ENCODE results near the gene CASQ1. TPM values are rescaled to one million over a fixed set of nuclear protein-coding genes. Genes with fewer than 3 reads are reported as not detected.
A peak's percentile ranks its signal among the peaks of the same experiment; 100 is the strongest.

The CASQ1 gene
- total and polyA plus RNA-seq, 9 of the 15 experiments (the other 6 are each of a cell fraction or from before 2014, with no cell fraction given), result not detected

DNA sequence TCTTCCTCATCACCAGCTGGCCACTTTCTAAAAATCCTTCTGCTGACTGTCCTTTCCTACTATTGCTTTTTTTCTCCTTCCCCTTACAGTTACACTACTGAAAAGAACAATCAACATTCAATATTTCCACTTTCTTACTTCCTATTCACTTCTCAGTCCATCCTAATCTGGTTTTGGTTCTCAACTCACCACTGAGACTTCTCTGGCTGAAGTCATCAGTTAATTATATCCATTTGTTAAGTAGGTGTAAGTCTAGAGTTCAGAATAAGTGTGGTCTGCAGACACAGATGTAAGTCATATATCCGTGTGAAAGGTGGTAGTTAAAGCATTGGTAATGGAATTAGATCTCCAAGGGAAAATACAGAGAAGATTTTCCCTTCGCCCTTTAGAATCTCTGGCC, 36.2 kb downstream of the CASQ1 start:
- Histone ChIP-seq H3K27ac (ENCODE audit: extremely low read depth, low read depth, low read length) (no peak overlapping the region), H3K9me3 (replicated peaks; ENCODE audit: control insufficient read depth, insufficient read depth, low read depth, low read length) (no peaks in the 10 kb centered on the region), H2AFZ (ENCODE audit: low read depth, low read length) (no peak overlapping the region), H3K79me2 (ENCODE audit: control insufficient read depth, insufficient read depth, low read length) (no peaks in the 10 kb centered on the region), H3K4me2 (ENCODE audit: insufficient read depth, low read length) (no peak overlapping the region), H3K36me3 (ENCODE audit: control insufficient read depth, insufficient read depth, low read length) (peaks cover 97% of the 10 kb centered on the region), H3K27me3 (ENCODE audit: control insufficient read depth in 2 of 2, insufficient read depth in 2 of 2, low read length in 2 of 2) (no peaks in the 10 kb centered on the region), H3K9ac (ENCODE audit: insufficient read depth in 1 of 2, low read depth in 2 of 2, low read length in 2 of 2) (no peak overlapping the region), H3K4me1 (replicated peaks in 1 of 2; ENCODE audit: control insufficient read depth in 2 of 2, insufficient read depth in 2 of 2, low read length in 2 of 2) (no peaks in the 10 kb centered on the region), H3K9me1 (ENCODE audit: control insufficient read depth, insufficient read depth, low read length) (no peaks in the 10 kb centered on the region), H4K20me1 (replicated peaks; ENCODE audit: control insufficient read depth, insufficient read depth, low read length) (no peaks in the 10 kb centered on the region), H3K4me3 (no peak overlapping the region)
- no peak for ATAC-seq
- CTCF ChIA-PET (ENCODE audit: low intra/inter-chr PET ratio), result no interaction called here
- DNase-seq (ENCODE audit: extremely low read depth in 1 of 4, low spot score in 3 of 4), result no peak
- TF ChIP-seq POLR2B (IDR thresholded peaks at IDR 0.05; ENCODE audit: low read depth, partially characterized antibody) (no peak), ZNF316 (IDR thresholded peaks at IDR 0.05) (no peak), SMARCE1 (IDR thresholded peaks at IDR 0.05) (no peak)
- intact Hi-C loops (cut with micrococcal nuclease) (no loop called here), in situ Hi-C loops (cut with MboI) (no loop called here)
- FAIRE-seq, result peak; percentile 40
- POLR2A ChIA-PET, result interaction anchor here (0.9 to 1.6 kb wide), 3 partner anchors 9 to 18 kb away, joined by 3 to 6 read pairs (median 3); no protein-coding TSS in a partner anchor
- no TSS peak for BruUV-seq (replicated peaks)
- WGBS (ENCODE audit: insufficient coverage, low coverage, missing lambda C conversion rate), result 92% methylated on average over 2 of the region's 2 CpGs

DNA sequence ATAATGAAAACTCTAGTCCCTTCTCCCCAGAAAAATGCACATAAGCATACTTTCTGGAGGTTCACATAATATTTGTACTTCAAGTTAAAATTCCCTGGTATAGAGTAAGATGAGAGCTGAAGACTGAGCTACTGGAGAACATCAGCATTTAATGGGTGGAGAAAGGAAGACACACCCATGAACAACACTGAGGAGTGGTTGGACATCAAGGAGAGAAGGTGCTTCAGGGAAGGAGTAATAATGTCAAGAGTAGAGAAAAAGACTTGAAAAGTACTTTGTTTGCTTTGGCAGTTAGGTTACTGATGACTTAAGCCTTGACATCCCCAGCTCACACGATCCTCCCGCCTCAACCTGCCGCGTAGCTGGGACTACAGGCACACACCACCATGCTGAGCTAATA, 36.7 kb downstream of the CASQ1 start:
- Histone ChIP-seq H3K27ac (ENCODE audit: extremely low read depth, low read depth, low read length) (no peak overlapping the region), H3K36me3 (ENCODE audit: control insufficient read depth, insufficient read depth, low read length) (peaks cover 97% of the 10 kb centered on the region), H3K9me1 (ENCODE audit: control insufficient read depth, insufficient read depth, low read length) (no peaks in the 10 kb centered on the region), H2AFZ (ENCODE audit: low read depth, low read length) (no peak overlapping the region), H3K9me3 (replicated peaks; ENCODE audit: control insufficient read depth, insufficient read depth, low read depth, low read length) (no peaks in the 10 kb centered on the region), H3K27me3 (ENCODE audit: control insufficient read depth in 2 of 2, insufficient read depth in 2 of 2, low read length in 2 of 2) (no peaks in the 10 kb centered on the region), H3K79me2 (ENCODE audit: control insufficient read depth, insufficient read depth, low read length) (no peaks in the 10 kb centered on the region), H3K4me1 (replicated peaks in 1 of 2; ENCODE audit: control insufficient read depth in 2 of 2, insufficient read depth in 2 of 2, low read length in 2 of 2) (no peaks in the 10 kb centered on the region), H4K20me1 (replicated peaks; ENCODE audit: control insufficient read depth, insufficient read depth, low read length) (no peaks in the 10 kb centered on the region), H3K9ac (ENCODE audit: insufficient read depth in 1 of 2, low read depth in 2 of 2, low read length in 2 of 2) (no peak overlapping the region), H3K4me2 (ENCODE audit: insufficient read depth, low read length) (no peak overlapping the region), H3K4me3 (no peak overlapping the region)
- in situ Hi-C loops (cut with MboI) (no loop called here), intact Hi-C loops (cut with micrococcal nuclease) (no loop called here)
- BruUV-seq (replicated peaks), result no TSS peak
- ATAC-seq (no peak), FAIRE-seq (no peak), DNase-seq (ENCODE audit: extremely low read depth in 1 of 4, low spot score in 3 of 4) (no peak)
- CTCF ChIA-PET (ENCODE audit: low intra/inter-chr PET ratio), result no interaction called here
- 79% methylated on average over 4 of the region's 4 CpGs for WGBS (ENCODE audit: insufficient coverage, low coverage, missing lambda C conversion rate)
- POLR2A ChIA-PET, result interaction anchor here (0.9 to 1.6 kb wide), 3 partner anchors 9 to 18 kb away, joined by 3 to 6 read pairs (median 3); no protein-coding TSS in a partner anchor
- TF ChIP-seq FOSL1 (tag; conservative IDR thresholded peaks at IDR 0.05) (no peak), LARP7 (IDR thresholded peaks at IDR 0.05) (no peak), PURB (CRISPR knock-in tag; IDR thresholded peaks at IDR 0.05; ENCODE audit: low read depth) (no peak), ZNF699 (CRISPR knock-in tag; IDR thresholded peaks at IDR 0.05; ENCODE audit: insufficient replicate concordance) (no peak), POLR2G (IDR thresholded peaks at IDR 0.05; ENCODE audit: low read depth, low read length) (no peak), EP400 (IDR thresholded peaks at IDR 0.05) (no peak), ZNF445 (CRISPR knock-in tag; IDR thresholded peaks at IDR 0.05; ENCODE audit: low read depth) (no peak), KLF1 (tag; IDR thresholded peaks at IDR 0.05) (no peak), TRIM24 (IDR thresholded peaks at IDR 0.05) (no peak)
- TF ChIP-seq, protein P1, sequence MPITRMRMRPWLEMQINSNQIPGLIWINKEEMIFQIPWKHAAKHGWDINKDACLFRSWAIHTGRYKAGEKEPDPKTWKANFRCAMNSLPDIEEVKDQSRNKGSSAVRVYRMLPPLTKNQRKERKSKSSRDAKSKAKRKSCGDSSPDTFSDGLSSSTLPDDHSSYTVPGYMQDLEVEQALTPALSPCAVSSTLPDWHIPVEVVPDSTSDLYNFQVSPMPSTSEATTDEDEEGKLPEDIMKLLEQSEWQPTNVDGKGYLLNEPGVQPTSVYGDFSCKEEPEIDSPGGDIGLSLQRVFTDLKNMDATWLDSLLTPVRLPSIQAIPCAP (CRISPR knock-in tag; IDR thresholded peaks at IDR 0.05; ENCODE audit: borderline replicate concordance), result no peak
- TF ChIP-seq, protein P2, sequence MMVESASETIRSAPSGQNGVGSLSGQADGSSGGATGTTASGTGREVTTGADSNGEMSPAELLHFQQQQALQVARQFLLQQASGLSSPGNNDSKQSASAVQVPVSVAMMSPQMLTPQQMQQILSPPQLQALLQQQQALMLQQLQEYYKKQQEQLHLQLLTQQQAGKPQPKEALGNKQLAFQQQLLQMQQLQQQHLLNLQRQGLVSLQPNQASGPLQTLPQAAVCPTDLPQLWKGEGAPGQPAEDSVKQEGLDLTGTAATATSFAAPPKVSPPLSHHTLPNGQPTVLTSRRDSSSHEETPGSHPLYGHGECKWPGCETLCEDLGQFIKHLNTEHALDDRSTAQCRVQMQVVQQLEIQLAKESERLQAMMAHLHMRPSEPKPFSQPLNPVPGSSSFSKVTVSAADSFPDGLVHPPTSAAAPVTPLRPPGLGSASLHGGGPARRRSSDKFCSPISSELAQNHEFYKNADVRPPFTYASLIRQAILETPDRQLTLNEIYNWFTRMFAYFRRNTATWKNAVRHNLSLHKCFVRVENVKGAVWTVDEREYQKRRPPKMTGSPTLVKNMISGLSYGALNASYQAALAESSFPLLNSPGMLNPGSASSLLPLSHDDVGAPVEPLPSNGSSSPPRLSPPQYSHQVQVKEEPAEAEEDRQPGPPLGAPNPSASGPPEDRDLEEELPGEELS (CRISPR knock-in tag; IDR thresholded peaks at IDR 0.05; ENCODE audit: borderline replicate concordance), result no peak

Data from K562 (cell line).